ENCODE data around the gene ITPRIPL2.

Gene ITPRIPL2

GRCh38 chr16:19162085-19162484, 48.3 kb downstream of the ITPRIPL2 start:
- DNase-seq (ENCODE audit: low read depth) = no peak
- TF ChIP-seq CTCF (conservative IDR thresholded peaks at IDR 0.05; ENCODE audit: low read length) = no peak
- no peak overlapping the region for H3K4me3 ChIP-seq (ENCODE audit: low read length)

DNA sequence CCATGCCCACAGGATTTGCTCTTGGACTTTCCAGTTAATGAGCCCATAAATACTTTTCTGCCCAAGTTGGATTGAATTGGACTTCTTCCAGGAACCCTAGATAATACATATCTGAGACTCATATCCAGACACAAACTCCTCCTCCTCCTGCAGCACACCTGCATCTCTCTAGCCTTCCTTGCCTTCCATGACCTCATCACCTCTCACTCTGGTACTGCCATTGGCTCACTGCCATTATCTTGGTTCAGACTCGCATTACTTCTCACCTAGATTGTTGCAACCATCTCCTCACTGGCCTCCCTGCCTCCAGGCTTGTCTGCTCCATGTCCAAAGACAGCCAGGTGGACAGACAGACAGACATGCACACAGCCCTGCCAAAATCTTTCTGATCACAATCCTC, 49.5 kb downstream of the ITPRIPL2 start:
- DNase-seq (ENCODE audit: low read depth) = no peak
- no peak overlapping the region for H3K4me3 ChIP-seq (ENCODE audit: low read length)
- TF ChIP-seq CTCF (conservative IDR thresholded peaks at IDR 0.05; ENCODE audit: low read length) = no peak

- H3K4me3 ChIP-seq (ENCODE audit: low read length) = no peak overlapping the region
- TF ChIP-seq CTCF (conservative IDR thresholded peaks at IDR 0.05; ENCODE audit: low read length) = no peak
- no peak for DNase-seq (ENCODE audit: low read depth)
Measured at GRCh38 chr16:19164285-19164684, 50.5 kb downstream of the ITPRIPL2 start.

DNA sequence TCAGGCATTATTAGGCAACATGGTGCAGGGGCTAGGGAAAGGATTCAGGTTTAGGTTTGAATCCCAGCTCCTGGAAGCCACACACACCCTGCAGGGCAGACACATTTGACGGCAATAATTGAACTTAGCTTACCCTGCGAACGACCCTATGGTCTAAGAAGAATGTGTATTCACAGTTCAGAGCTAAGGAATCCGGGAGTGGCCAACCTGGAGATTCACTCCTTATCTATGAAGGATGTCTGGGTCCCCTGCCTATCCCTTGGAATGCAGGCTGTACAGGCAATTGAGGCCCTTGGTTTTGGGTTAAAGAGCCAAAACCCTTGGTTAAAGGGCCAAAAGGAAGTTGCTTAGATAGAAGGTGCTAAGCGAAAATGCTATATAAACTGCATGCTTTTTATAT, 51.3 kb downstream of the ITPRIPL2 start:
- no peak for TF ChIP-seq CTCF (conservative IDR thresholded peaks at IDR 0.05; ENCODE audit: low read length)
- no peak for DNase-seq (ENCODE audit: low read depth)
- H3K4me3 ChIP-seq (ENCODE audit: low read length) = no peak overlapping the region

GRCh38 chr16:19166500-19166899, 52.7 kb downstream of the ITPRIPL2 start:
- no peak for DNase-seq (ENCODE audit: low read depth)
- H3K4me3 ChIP-seq (ENCODE audit: low read length) = no peak overlapping the region
- no peak for TF ChIP-seq CTCF (conservative IDR thresholded peaks at IDR 0.05; ENCODE audit: low read length)

DNA sequence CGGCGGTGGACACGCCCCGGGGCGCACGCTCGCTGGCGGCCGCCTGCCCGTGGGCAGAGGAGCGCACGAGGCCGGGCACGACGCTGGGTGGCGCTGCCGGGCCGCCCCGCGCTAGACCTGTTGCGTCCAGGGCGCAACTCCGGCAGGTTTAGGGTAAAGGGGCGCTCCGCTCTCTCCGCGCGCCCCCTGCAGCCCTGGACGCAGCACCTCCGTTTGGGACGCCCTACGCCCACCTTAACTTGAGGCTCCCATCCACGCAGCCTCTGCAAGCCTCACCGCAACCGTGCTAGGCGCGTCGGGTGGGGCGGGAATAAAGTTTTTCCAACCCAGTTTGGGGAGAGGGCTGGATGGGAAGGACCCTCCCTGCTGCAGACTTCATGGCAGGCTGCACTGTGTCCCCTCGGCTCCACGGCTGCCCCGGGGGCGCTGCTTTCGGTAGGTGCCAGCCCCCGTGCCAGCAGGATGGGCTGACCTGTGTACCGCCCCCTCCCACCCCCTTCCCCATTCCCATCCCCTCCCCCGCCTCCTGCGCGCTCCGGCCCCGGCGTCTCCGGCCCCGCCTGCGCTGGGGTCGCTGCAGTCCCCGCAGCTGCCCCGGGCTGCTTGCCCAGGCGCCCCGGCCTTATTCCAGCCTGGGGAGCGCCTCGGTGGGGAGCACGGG, 54.1 kb downstream of the ITPRIPL2 start, which contains the start of gene SYT17:
Gene SYT17, plus strand, starts transcription at position 531 of the 661 bp plus-strand sequence. CDS start 407 bp downstream, outside the sequence.
- DNase-seq (ENCODE audit: low read depth) = peak; percentile 27
- H3K4me3 ChIP-seq (ENCODE audit: low read length) = no peak within 1 kb of the TSS
- peak; percentile 23 for TF ChIP-seq CTCF (conservative IDR thresholded peaks at IDR 0.05; ENCODE audit: low read length)

DNA sequence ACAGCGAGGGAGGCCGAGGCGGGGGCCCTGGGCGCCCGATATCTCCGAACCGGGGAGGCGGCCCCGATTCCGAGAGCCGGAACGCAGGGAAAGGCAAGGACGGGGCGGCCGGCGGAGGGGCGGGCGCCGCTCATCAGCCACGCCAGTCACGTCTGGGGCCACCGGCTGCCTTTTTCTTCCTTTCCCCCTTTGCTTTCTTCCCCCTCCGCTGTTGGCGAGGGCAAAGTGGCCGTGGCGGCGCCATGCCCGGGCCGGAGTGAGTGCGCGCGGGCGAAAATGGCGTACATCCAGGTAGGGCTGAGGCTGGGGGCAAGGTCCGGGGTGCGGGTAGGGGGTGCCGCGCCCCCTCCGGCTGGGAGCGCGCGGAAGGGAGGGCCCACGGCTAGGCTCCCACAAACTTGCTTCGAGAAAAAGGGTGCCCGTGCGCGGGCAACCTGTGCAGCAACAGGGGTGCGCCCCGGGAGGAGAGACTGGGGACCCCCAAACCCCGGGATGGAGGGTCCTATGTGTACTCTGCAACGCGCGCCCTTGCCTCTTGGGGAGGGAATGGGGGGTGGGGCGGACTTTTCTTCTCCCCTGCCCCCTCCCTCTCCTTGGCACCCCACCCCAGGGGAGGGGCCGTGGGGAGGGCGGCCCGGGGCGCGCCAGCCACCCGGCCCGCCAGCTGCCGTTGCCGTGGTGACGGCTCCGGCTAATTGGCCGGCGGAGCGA, 54.8 kb downstream of the ITPRIPL2 start:
- H3K4me3 ChIP-seq (ENCODE audit: low read length) = no peak overlapping the region
- DNase-seq (ENCODE audit: low read depth) = no peak
- TF ChIP-seq CTCF (conservative IDR thresholded peaks at IDR 0.05; ENCODE audit: low read length) = no peak

All from AG10803 (cell line).